Measurements from ENCODE around the gene ZC3H4. TPM values are rescaled to one million over a fixed set of nuclear protein-coding genes. Genes with fewer than 3 reads are reported as not detected.
A peak's percentile ranks its signal among the peaks of the same experiment; 100 is the strongest.

ZC3H4 gene
- total RNA-seq, 2 donors from 2014 or later: 21.9 to 26.0 TPM

DNA sequence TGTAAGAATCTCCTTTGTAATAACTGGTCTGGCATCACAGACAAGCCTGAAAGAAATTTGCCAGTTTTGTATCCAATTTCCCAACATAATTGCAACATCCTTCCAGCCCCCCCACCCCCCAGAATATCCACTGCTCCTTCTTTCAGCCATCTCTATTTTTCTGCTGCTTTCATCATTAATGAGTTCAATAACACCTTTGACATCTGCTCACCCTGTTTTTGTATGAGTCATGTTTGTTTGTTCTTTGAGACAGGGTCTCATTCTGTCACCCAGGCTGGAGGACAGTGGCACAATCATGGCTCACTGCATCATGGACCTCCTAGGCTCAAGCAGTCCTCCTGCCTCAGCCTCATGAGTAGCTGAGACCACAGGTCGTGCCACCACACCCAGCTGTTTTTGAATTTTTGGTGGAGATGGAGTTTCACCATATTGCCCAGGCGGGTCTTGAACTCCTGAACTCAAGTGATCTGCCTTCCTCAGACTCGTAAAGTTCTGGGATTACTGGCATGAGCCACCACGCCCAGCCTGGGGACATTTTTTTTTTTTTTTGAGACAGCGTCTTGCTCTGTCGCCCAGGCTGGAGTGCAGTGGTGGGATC lies 7.0 kb upstream of the ZC3H4 start:
- DNase-seq (ENCODE audit: low spot score) (no peak), ATAC-seq (ENCODE audit: insufficient number of reproducible peaks, low FRiP score, low read depth) (no peak)
- TF ChIP-seq, protein P1, sequence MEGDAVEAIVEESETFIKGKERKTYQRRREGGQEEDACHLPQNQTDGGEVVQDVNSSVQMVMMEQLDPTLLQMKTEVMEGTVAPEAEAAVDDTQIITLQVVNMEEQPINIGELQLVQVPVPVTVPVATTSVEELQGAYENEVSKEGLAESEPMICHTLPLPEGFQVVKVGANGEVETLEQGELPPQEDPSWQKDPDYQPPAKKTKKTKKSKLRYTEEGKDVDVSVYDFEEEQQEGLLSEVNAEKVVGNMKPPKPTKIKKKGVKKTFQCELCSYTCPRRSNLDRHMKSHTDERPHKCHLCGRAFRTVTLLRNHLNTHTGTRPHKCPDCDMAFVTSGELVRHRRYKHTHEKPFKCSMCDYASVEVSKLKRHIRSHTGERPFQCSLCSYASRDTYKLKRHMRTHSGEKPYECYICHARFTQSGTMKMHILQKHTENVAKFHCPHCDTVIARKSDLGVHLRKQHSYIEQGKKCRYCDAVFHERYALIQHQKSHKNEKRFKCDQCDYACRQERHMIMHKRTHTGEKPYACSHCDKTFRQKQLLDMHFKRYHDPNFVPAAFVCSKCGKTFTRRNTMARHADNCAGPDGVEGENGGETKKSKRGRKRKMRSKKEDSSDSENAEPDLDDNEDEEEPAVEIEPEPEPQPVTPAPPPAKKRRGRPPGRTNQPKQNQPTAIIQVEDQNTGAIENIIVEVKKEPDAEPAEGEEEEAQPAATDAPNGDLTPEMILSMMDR (IDR thresholded peaks at IDR 0.05): no peak
- Histone ChIP-seq H3K27ac (no peak overlapping the region), H3K4me3 (no peak overlapping the region), H3K36me3 (no peaks in the 10 kb centered on the region), H3K27me3 (replicated peaks; ENCODE audit: insufficient read depth) (no peaks in the 10 kb centered on the region), H3K9me3 (no peaks in the 10 kb centered on the region), H3K4me1 (ENCODE audit: control insufficient read depth in 1 of 2, low read depth in 2 of 2) (peaks cover 3 to 10% of the 10 kb centered on the region in 2 donors)

DNA sequence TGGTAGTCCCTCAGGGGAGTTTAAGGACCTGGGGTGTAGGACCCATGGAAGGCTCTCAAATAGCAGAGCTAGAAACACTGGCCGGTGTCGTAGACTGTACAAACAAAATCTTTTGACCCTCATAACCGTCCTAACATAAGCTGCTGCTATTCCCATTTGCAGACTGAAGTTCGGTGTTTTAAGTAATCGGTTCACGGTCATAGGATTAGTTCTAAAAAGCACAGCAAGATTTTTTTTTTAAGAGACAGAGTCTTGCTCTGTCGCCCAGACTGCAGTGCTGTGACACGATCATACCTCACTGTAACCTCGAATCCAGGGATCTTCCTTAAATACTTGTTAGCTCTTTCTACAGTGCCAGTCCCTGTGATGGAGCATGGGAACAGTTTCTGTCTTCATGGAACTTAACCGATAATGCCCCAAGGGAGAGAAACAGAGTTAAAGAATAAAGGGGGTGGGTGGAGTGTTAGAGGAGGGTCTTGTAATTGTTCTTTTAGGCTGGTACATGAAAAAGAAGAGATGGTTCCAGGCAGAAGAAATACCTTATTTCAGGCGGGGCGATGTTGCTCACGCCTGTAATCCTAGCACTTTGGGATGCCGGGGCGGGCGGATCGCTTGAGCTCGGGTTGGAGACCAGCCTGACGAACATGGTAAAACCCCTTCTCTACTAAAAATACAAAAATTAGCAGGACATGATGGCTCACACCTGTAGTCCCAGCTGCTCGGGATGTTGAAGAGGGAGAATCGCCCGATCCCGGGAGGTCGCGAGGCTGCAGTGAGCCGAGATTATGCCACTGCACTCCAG lies 475 bp upstream of the ZC3H4 start:
- TF ChIP-seq, protein P1 (IDR thresholded peaks at IDR 0.05): no peak
- no peaks in the 10 kb centered on the region for H3K36me3 ChIP-seq
- H3K4me1 ChIP-seq (ENCODE audit: control insufficient read depth in 1 of 2, low read depth in 2 of 2): peaks cover 4 to 19% of the 10 kb centered on the region in 2 donors
- no peak for ATAC-seq (ENCODE audit: insufficient number of reproducible peaks, low FRiP score, low read depth)
- no peak for DNase-seq (ENCODE audit: low spot score)
- H3K4me3 ChIP-seq: peak overlapping the region; percentile 98
- H3K27me3 ChIP-seq (replicated peaks; ENCODE audit: insufficient read depth): no peaks in the 10 kb centered on the region
- H3K27ac ChIP-seq: peak overlapping the region; percentile 100
- no peaks in the 10 kb centered on the region for H3K9me3 ChIP-seq

DNA sequence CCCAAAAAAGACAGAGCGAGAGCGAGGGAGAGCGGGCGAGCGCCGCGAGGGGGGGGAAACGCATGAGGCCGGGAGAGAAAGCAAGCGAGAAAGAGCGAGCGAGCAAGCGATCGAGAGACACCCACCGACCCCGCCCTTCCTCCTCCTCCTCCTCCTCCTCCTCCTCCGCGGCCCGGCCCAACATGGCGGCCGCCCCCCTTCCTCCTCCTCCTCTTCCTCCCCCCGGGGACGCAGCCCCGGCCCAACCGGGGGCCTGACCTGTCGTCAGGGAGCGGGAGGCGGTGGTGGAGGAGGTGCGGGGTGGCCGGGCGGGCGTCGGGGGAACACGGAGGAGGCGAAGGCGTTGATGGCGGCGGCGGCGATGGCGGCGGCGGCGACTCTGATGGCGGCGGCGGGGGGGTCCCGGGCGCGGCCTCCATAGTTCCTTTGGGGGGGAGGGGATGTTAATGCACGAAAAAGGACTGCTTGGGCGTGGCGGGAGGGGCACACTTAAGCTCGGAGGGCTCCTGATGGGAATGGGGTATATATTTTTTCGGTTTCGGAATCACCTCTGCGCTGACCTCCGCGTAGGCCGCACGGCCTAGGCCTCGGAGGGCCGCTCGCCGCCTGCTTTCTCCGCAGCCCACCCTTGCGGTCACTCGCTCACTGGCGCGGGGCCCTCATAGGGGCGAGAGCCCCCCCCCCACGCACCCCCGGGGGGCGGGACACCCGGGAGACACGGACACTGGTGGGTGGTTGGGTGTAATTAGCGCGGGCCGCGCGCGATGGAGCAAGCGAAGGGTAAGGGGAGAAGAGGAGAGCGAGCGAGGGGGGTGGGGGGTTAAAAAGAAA lies 1.2 kb downstream of the ZC3H4 start:
- TF ChIP-seq, protein P1 (IDR thresholded peaks at IDR 0.05): no peak
- peaks cover 15 to 36% of the 10 kb centered on the region in 2 donors for H3K4me1 ChIP-seq (ENCODE audit: control insufficient read depth in 1 of 2, low read depth in 2 of 2)
- peak overlapping the region; percentile 98 for H3K4me3 ChIP-seq
- H3K9me3 ChIP-seq: no peaks in the 10 kb centered on the region
- H3K36me3 ChIP-seq: no peaks in the 10 kb centered on the region
- no peak for DNase-seq (ENCODE audit: low spot score)
- peak; percentile 30 for ATAC-seq (ENCODE audit: insufficient number of reproducible peaks, low FRiP score, low read depth)
- H3K27me3 ChIP-seq (replicated peaks; ENCODE audit: insufficient read depth): no peaks in the 10 kb centered on the region
- H3K27ac ChIP-seq: peak overlapping the region; percentile 100

DNA sequence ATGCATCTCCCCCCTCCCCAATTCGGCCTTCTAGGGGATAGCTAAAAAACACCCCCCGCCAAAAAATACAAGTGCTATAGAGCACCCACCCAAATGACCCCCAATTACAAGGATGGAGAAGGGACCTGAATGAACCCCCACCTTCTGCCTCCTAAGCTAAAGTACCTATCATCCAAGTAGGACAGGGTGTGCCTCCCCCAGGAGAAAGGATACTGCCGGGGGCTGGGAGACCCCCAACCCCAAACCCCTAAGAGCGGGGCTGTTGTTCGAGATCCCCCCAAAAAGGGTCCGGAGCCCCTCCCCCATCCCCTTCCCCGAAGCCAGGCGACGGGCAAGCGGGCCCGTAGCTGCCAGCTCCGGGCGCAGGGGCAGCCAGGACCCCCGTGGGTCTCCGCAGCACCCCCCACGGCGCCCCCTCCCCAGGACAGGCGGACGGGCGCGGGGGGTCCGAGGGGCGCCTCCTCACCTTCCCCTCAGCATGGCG lies 1.9 kb downstream of the ZC3H4 start:
- peak overlapping the region; percentile 100 for H3K27ac ChIP-seq
- ATAC-seq (ENCODE audit: insufficient number of reproducible peaks, low FRiP score, low read depth): no peak
- no peaks in the 10 kb centered on the region for H3K36me3 ChIP-seq
- H3K9me3 ChIP-seq: no peaks in the 10 kb centered on the region
- H3K4me3 ChIP-seq: peak overlapping the region; percentile 98
- TF ChIP-seq, protein P1 (IDR thresholded peaks at IDR 0.05): no peak
- H3K4me1 ChIP-seq (ENCODE audit: control insufficient read depth in 1 of 2, low read depth in 2 of 2): peaks cover 21 to 43% of the 10 kb centered on the region in 2 donors
- no peaks in the 10 kb centered on the region for H3K27me3 ChIP-seq (replicated peaks; ENCODE audit: insufficient read depth)
- no peak for DNase-seq (ENCODE audit: low spot score)

All from thoracic aorta (tissue), 2 donors.